Nucleus accumbens (tissue), 56 donors: Measurements from ENCODE around the gene MYRIP.

Source experiments
- DNase-seq, 56 donors: peaks; one replicate each; lab custom pipeline; 2025; lab: John Stamatoyannopoulos, UW

Gene MYRIP

GRCh38 chr3:40306336-40306735, 496.9 kb downstream of the MYRIP start:
- DNase-seq, result peak in 1 of 56 donors; percentile 2

DNA sequence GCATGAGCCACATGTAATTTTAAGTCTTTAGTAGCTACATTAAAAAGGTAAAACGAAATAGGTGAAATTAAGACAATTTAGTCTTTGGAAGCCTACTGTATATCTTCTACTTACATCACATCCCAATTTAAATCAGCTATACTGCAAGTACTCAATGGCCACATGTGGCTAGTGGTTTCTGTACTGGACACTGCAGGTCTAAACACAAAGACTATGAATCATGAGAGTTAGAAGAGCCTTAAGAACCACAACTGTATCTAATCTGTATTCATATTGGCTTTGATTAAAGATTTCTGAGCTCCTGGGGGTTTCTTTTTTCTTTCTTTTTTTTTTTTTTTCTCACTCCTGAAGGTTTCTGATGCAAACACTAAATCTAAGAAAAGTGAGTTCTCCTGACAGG, 497.8 kb downstream of the MYRIP start:
- no peak for DNase-seq

DNA sequence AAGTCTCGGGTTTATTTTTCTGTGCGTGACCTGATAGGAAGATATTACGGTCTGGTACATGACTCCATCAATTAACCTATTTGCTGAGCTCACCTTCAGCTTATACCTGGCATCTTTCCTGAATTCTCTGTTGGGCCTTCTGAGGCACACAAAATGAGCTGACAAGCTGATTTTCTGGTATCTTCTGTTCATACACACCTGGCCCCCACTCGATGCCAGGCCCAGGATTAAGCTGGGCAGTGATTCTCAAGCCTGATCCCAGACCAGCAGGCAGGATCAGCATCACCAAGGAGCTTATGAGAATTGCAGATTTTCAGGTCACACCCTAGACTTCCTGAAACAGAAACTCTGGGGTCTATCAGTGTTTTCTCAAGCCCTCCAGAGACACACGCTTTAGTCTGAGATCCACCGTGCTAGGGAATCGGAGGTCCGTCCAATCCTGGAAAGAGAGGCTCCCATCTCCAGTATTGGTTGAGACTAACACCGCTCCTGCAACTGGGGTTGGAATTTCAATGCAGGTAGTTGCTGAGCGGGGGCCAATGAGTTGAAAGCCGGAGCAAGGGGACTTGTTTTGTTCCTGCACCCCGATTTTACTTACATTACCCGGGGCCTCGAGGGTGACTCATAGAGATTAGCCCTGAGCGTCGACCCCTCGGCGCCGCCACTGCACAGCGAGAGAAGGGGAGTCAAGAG, 499.5 kb downstream of the MYRIP start:
- DNase-seq, result peak in 4 of 56 donors; percentile 41 to 59 (median 46)

DNA sequence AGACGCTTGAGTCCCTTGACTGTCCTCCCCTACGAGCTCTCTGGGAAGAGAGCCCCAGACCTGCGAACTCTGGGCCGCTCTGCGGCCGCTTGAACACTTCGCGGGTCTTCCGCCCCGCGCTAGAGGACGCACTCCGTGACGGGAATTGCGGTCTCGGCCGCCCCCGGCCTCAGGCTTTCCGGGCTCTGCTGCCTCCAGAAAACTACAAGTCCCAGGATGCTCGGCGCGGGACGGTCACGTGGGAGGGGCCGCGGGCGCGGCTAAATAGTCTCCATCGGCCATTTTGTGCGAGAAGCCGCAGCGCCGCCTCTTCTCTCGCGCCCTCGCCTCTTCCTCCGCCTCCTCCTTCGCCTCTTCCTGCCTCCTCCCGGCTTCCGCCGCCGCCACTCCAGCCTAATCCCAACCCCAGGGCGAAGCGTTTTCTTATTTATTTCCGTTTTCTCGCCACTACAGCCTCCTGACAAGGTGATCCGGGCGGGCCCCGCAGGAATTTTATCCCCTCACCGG, 500.1 kb downstream of the MYRIP start, which contains the start of gene EIF1B:
EIF1B (plus strand) TSS at position 290 of the 507 bp plus-strand sequence. CDS start 235 bp downstream, outside the sequence.
- peak; percentile 40 to 99 (median 97) for DNase-seq
